Body of pancreas (tissue), 4 donors: Measurements from ENCODE around the gene HNRNPU. TPM values are rescaled to one million over a fixed set of nuclear protein-coding genes. Genes with fewer than 3 reads are reported as not detected.
A peak's percentile ranks its signal among the peaks of the same experiment; 100 is the strongest.

Source experiments
- ATAC-seq: fragments of 150-250 bp; one replicate; pipeline ENCODE4 v1.9.1; 2016
- DNase-seq, 4 donors: peaks; one replicate each; pipeline ENCODE4 v3.0.0-alpha.2; 2019
- H3K27ac ChIP-seq, 4 donors: fragments of 200-600 bp; sonication (generic); 1 replicate in 3 of 4; 2 replicates in 1 of 4; pipeline versions ENCODE4 v1.5.1 to v1.6.1; 2016 to 2019; ENCODE audit warnings: mild to moderate bottlenecking in 1 of 4, mixed read lengths in 1 of 4, moderate library complexity in 1 of 4
- H3K27me3 ChIP-seq, 2 donors: fragments of 200-600 bp; sonication (generic); one replicate each; pipeline ENCODE4 v1.6.0; 2016; ENCODE audit warnings: mild to moderate bottlenecking in 1 of 2
- H3K36me3 ChIP-seq, 2 donors: fragments of 200-600 bp; sonication (generic); replicated peaks in 1 of 2; 2 replicates each; pipeline ENCODE4 v1.5.1; 2016; ENCODE audit warnings: low read depth in 2 of 2; ENCODE audit not compliant: insufficient read depth in 1 of 2
- H3K4me1 ChIP-seq: fragments of 200-600 bp; sonication (generic); one replicate; pipeline ENCODE4 v1.6.0; 2016
- H3K4me3 ChIP-seq, 2 donors: fragments of 200-600 bp; sonication (generic); 1 replicate in 1 of 2; 2 replicates in 1 of 2; pipeline ENCODE4 v1.5.1; 2016 to 2019
- H3K9me3 ChIP-seq, 3 donors: fragments of 200-600 bp; sonication (generic); 1 replicate in 2 of 3; 2 replicates in 1 of 3; pipeline ENCODE4 v1.5.1; 2016
- POLR2A ChIP-seq, 3 donors: fragments of 450-650 bp; IDR thresholded peaks; one replicate each; pipeline ENCODE4 v1.6.1; 2016; ENCODE audit warnings: antibody characterized with exemption in 3 of 3, mild to moderate bottlenecking in 2 of 3
- WGBS, 2 donors: methylation state at CpG; one replicate each; pipeline ENCODE4 v1.1.5; 2017; 5-methylcytosine and 5-hydroxymethylcytosine counted together
- intact Hi-C: fragments of 100-400 bp; cut with DNase I; formaldehyde crosslinking; loops from one replicate; pipeline ENCODE4 v1.15.1; 2023
- total RNA-seq, 2 donors: library from RNA; depleted of rRNA; stranded (reverse); fragments of >200 nt; gene quantifications; one replicate each; pipeline ENCODE4 v1.1.0, GENCODE V29; 2016
- TF ChIP-seq, protein P1 (sequence below), 7 experiments: fragments of 450-650 bp in 4 of 7; fragments of 200-600 bp in 3 of 7; sonication (generic) in 3 of 7; IDR thresholded peaks; one replicate each; pipeline ENCODE4 v1.5.1; 2016 to 2019; ENCODE audit warnings: antibody characterized with exemption in 7 of 7

The HNRNPU gene
- total RNA-seq, 2 donors from 2014 or later = 201 to 294 TPM

DNA sequence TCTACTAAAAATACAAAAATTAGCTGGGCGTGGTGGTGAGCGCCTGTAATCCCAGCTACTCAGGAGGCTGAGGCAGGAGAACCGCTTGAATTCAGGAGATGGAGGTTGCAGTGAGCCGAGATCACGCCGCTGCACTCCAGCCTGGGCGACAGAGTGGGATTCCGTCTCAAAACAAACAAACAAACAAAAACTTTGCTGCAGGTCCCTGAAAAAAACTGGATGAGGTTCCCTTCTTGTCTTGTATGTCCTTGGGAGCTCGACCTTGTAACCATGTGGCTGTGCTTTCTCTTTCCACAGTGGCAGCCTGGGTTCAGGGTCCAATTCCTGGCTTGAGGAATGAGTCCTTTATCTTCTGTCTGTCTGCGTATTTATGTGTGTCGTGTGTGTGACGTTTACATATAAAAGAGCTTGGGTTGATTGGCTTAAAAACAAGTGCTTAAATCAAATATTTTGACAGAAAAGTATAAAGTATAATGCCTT lies 46.9 kb downstream of the HNRNPU start:
- DNase-seq = no peak
- Histone ChIP-seq H3K27me3 (no peaks in the 10 kb centered on the region), H3K36me3 (no peaks in the 10 kb centered on the region), H3K4me1 (no peaks in the 10 kb centered on the region), H3K4me3 (no peak overlapping the region), H3K27ac (no peak overlapping the region), H3K9me3 (no peaks in the 10 kb centered on the region)
- no peak for ATAC-seq
- WGBS, 2 donors = 66 to 70% methylated on average over 12 of the region's 12 CpGs
- intact Hi-C loops = loop anchor here (10.0 kb wide), 1 partner anchor 227 kb away; no protein-coding TSS in a partner anchor
- TF ChIP-seq, protein P1, sequence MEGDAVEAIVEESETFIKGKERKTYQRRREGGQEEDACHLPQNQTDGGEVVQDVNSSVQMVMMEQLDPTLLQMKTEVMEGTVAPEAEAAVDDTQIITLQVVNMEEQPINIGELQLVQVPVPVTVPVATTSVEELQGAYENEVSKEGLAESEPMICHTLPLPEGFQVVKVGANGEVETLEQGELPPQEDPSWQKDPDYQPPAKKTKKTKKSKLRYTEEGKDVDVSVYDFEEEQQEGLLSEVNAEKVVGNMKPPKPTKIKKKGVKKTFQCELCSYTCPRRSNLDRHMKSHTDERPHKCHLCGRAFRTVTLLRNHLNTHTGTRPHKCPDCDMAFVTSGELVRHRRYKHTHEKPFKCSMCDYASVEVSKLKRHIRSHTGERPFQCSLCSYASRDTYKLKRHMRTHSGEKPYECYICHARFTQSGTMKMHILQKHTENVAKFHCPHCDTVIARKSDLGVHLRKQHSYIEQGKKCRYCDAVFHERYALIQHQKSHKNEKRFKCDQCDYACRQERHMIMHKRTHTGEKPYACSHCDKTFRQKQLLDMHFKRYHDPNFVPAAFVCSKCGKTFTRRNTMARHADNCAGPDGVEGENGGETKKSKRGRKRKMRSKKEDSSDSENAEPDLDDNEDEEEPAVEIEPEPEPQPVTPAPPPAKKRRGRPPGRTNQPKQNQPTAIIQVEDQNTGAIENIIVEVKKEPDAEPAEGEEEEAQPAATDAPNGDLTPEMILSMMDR (IDR thresholded peaks at IDR 0.05) = no peak
- TF ChIP-seq POLR2A (IDR thresholded peaks at IDR 0.05) = no peak

DNA sequence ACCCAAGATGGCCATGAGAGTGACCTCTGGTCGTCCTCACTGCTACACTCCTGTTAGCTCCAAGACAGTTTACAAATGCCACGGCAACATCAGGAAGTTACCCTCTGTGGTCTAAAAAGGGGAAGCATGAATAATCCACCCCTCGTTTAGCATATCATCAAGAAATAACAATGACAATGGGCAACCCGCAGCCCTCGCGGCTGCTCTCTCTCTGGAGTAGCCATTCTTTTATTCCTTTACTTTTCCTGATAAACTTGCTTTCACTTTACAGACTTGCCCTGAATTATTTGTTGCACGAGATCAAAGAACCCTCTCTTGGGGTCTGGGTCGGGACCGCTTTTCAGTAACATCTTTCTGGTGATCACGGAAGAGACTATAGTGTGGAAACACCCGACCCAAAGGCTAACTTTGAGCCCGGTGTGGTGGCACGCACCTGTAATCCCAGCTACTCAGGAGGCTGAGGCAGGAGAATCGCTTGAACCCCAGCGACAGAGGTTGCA lies 48.7 kb downstream of the HNRNPU start:
- no peak overlapping the region for H3K4me3 ChIP-seq
- DNase-seq = peak in 1 of 4 donors; percentile 34
- intact Hi-C loops = loop anchor here (10.0 kb wide), 1 partner anchor 229 kb away; no protein-coding TSS in a partner anchor

DNA sequence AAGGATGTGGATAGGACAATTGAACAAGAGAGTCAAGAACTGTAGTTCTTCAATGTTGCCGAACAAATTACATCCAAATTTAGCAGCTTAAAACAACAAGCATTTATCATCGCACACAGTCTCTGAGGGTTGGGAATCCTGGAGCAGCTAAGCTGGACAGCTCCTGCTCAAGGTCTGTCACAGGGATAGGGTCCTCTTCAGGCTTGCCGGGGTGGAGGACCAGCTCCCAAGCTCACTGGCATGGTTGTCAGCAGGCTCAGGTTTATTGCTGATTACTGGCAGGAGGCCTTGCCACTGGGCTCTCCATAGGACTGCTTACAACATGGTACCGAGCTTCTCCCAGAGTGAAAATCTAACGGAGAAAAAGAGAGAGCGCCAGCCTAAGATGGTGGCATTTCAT lies 51.0 kb downstream of the HNRNPU start:
- H3K27me3 ChIP-seq = no peaks in the 10 kb centered on the region
- H3K4me3 ChIP-seq = no peak overlapping the region
- ATAC-seq (no peak), DNase-seq (no peak)
- 84% methylated on average over 6 of the region's 6 CpGs for WGBS, 2 donors
- TF ChIP-seq, protein P1 (IDR thresholded peaks at IDR 0.05) = no peak
- TF ChIP-seq POLR2A (IDR thresholded peaks at IDR 0.05) = no peak
- intact Hi-C loops = loop anchor here (10.0 kb wide), 1 partner anchor 231 kb away; no protein-coding TSS in a partner anchor
- H3K27ac ChIP-seq = no peak overlapping the region
- no peaks in the 10 kb centered on the region for H3K4me1 ChIP-seq
- no peaks in the 10 kb centered on the region for H3K9me3 ChIP-seq
- no peaks in the 10 kb centered on the region for H3K36me3 ChIP-seq

More for the DNA sequence above, 48.7 kb downstream of the HNRNPU start:
- Histone ChIP-seq H3K27me3 (no peaks in the 10 kb centered on the region), H3K4me1 (no peaks in the 10 kb centered on the region), H3K36me3 (no peaks in the 10 kb centered on the region), H3K9me3 (no peaks in the 10 kb centered on the region), H3K27ac (no peak overlapping the region)
- 51 to 60% methylated on average over 13 to 15 of the region's 15 CpGs for WGBS, 2 donors
- ATAC-seq = no peak
- TF ChIP-seq, protein P1 (IDR thresholded peaks at IDR 0.05) = no peak
- no peak for TF ChIP-seq POLR2A (IDR thresholded peaks at IDR 0.05)

DNA sequence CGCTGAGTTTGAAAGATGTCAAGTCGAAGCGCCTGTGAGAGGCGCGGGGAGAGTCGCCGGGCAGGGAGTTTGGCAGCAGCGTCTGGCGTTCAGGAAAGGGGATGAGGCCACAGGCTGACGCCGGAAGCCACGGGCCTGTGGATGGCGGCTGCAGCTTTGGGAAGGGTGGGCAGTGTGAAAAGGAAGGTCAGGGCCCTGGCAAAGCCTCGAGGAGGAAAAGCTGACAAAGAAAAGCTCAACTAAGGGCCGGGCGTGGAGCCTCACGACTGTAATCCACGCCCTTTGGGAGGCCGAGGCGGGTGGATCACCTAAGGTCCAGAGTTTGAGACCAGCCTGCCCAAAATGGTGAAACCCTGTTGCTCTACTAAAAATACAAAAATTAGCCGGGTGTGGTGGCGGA lies 54.1 kb downstream of the HNRNPU start:
- Histone ChIP-seq H3K4me1 (no peaks in the 10 kb centered on the region), H3K27me3 (no peaks in the 10 kb centered on the region), H3K4me3 (no peak overlapping the region), H3K9me3 (no peaks in the 10 kb centered on the region), H3K27ac (no peak overlapping the region), H3K36me3 (no peaks in the 10 kb centered on the region)
- DNase-seq (no peak), ATAC-seq (no peak)
- 86 to 89% methylated on average over 22 of the region's 22 CpGs for WGBS, 2 donors
- TF ChIP-seq, protein P1 (IDR thresholded peaks at IDR 0.05) = no peak
- TF ChIP-seq POLR2A (IDR thresholded peaks at IDR 0.05) = no peak
- intact Hi-C loops = loop anchor here (10.0 kb wide), 1 partner anchor 235 kb away; no protein-coding TSS in a partner anchor

DNA sequence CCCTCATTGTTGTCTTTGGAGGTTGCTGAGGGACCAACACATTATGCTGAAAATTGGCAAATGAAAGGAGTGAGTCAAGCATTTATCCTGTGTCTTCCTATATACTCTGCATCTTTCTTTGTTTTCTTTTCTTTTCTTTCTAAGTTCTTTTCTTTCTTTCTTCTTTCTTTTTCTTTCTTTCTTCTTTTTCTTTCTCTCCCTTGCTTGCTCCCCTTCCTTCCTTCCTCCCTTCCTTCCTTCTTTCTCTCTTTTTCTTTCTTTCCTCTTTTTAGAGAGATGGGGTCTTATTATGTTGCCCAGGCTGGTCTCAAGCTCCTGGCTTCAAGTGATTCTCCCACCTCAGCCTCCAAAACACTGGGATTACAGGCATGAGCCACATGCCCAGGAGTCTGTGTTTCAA lies 57.2 kb downstream of the HNRNPU start:
- intact Hi-C loops = loop anchor here (10.0 kb wide), 1 partner anchor 342 kb away; the partner anchor contains the start of gene CATSPERE
- TF ChIP-seq POLR2A (IDR thresholded peaks at IDR 0.05) = no peak
- TF ChIP-seq, protein P1 (IDR thresholded peaks at IDR 0.05) = no peak
- no peak for ATAC-seq

More for the DNA sequence above, 57.2 kb downstream of the HNRNPU start:
- H3K27me3 ChIP-seq = no peaks in the 10 kb centered on the region
- no peaks in the 10 kb centered on the region for H3K4me1 ChIP-seq
- no peak for DNase-seq
- no peak overlapping the region for H3K4me3 ChIP-seq
- H3K27ac ChIP-seq = no peak overlapping the region
- H3K9me3 ChIP-seq = no peaks in the 10 kb centered on the region
- no peaks in the 10 kb centered on the region for H3K36me3 ChIP-seq
